ENCODE measurements around the gene IGF2BP3. TPM values are rescaled to one million over a fixed set of nuclear protein-coding genes. Genes with fewer than 3 reads are reported as not detected.

Gene IGF2BP3
- total RNA-seq, 1 donor, result 2.5 TPM

GRCh38 chr7:23449941-23450340 lies 20.4 kb downstream of the IGF2BP3 start:
- H3K27ac ChIP-seq (ENCODE audit: low read depth, low read length), result no peak overlapping the region
- H2AFZ ChIP-seq (ENCODE audit: low read length), result no peak overlapping the region
- H3K4me1 ChIP-seq (ENCODE audit: insufficient read depth, low read length), result no peaks in the 10 kb centered on the region
- H3K9me3 ChIP-seq (ENCODE audit: low read depth, low read length), result no peaks in the 10 kb centered on the region
- no peak overlapping the region for H3K4me2 ChIP-seq (ENCODE audit: insufficient read depth, low read length)
- no peaks in the 10 kb centered on the region for H4K20me1 ChIP-seq (ENCODE audit: insufficient read depth, low read length)
- H3K79me2 ChIP-seq (ENCODE audit: insufficient read depth, low read length), result peaks cover 36% of the 10 kb centered on the region
- no peak for TF ChIP-seq CTCF (IDR thresholded peaks at IDR 0.05; ENCODE audit: extremely low read depth, low read depth, low read length)
- peaks cover 4% of the 10 kb centered on the region for H3K27me3 ChIP-seq (ENCODE audit: insufficient read depth, low read length)
- no peak overlapping the region for H3K4me3 ChIP-seq (ENCODE audit: insufficient read depth, low read length)
- DNase-seq (ENCODE audit: insufficient read length, low spot score, missing footprints), result peak; percentile 6
- no peaks in the 10 kb centered on the region for H3K36me3 ChIP-seq (ENCODE audit: insufficient read depth, low read length)

GRCh38 chr7:23445326-23445725 lies 25.0 kb downstream of the IGF2BP3 start:
- Histone ChIP-seq H3K36me3 (ENCODE audit: insufficient read depth, low read length) (no peaks in the 10 kb centered on the region), H4K20me1 (ENCODE audit: insufficient read depth, low read length) (no peaks in the 10 kb centered on the region), H3K27ac (ENCODE audit: low read depth, low read length) (no peak overlapping the region), H3K9me3 (ENCODE audit: low read depth, low read length) (no peaks in the 10 kb centered on the region), H3K4me2 (ENCODE audit: insufficient read depth, low read length) (no peak overlapping the region), H3K4me3 (ENCODE audit: insufficient read depth, low read length) (no peak overlapping the region), H3K4me1 (ENCODE audit: insufficient read depth, low read length) (no peaks in the 10 kb centered on the region), H3K79me2 (ENCODE audit: insufficient read depth, low read length) (peaks cover 18% of the 10 kb centered on the region), H3K27me3 (ENCODE audit: insufficient read depth, low read length) (no peaks in the 10 kb centered on the region), H2AFZ (ENCODE audit: low read length) (no peak overlapping the region)
- DNase-seq (ENCODE audit: insufficient read length, low spot score, missing footprints), result no peak
- no peak for TF ChIP-seq CTCF (IDR thresholded peaks at IDR 0.05; ENCODE audit: extremely low read depth, low read depth, low read length)

DNA sequence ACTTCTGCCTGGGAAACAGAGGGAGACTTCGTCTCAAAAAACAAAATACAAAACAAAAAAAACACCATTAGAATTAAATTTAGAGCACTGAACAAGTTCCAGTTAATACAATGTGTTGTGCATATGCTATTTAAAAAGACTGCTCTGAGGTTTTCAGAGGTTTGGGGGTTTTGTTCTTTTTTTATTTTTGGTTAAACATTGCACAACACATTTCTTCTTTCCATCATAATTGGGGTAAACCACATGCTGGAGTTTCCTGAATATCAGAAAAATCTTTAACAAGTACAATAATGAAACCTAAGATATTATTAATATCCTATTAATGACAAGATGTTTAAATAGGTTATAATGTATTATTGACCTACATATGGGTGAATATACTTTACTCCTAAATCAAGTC lies 26.3 kb downstream of the IGF2BP3 start:
- H3K79me2 ChIP-seq (ENCODE audit: insufficient read depth, low read length), result peaks cover 17% of the 10 kb centered on the region
- no peaks in the 10 kb centered on the region for H3K9me3 ChIP-seq (ENCODE audit: low read depth, low read length)
- H3K4me2 ChIP-seq (ENCODE audit: insufficient read depth, low read length), result no peak overlapping the region
- H3K27me3 ChIP-seq (ENCODE audit: insufficient read depth, low read length), result no peaks in the 10 kb centered on the region
- H3K4me3 ChIP-seq (ENCODE audit: insufficient read depth, low read length), result no peak overlapping the region
- no peak overlapping the region for H2AFZ ChIP-seq (ENCODE audit: low read length)
- no peaks in the 10 kb centered on the region for H3K4me1 ChIP-seq (ENCODE audit: insufficient read depth, low read length)
- no peak overlapping the region for H3K27ac ChIP-seq (ENCODE audit: low read depth, low read length)
- no peaks in the 10 kb centered on the region for H3K36me3 ChIP-seq (ENCODE audit: insufficient read depth, low read length)
- DNase-seq (ENCODE audit: insufficient read length, low spot score, missing footprints), result peak; percentile 27
- no peaks in the 10 kb centered on the region for H4K20me1 ChIP-seq (ENCODE audit: insufficient read depth, low read length)
- TF ChIP-seq CTCF (IDR thresholded peaks at IDR 0.05; ENCODE audit: extremely low read depth, low read depth, low read length), result no peak

DNA sequence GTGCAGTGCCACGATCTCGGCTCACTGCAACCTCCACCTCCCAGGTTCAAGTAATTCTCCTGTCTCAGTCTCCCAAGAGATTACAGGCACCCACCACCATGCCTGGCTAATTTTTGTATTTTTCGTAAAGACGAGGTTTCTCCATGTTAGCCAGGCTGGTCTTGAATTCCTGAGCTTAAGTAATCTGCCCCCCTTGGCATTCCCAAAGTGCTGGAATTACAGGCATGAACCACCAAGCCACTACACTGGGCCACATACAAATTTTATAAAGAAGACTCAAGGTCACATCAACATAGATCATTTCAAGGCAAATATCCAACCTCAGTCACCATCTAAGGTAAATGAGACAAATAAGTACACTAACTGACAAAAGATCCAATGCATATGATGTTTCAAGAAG lies 32.1 kb downstream of the IGF2BP3 start:
- no peak overlapping the region for H3K27ac ChIP-seq (ENCODE audit: low read depth, low read length)
- H2AFZ ChIP-seq (ENCODE audit: low read length), result no peak overlapping the region
- no peaks in the 10 kb centered on the region for H3K27me3 ChIP-seq (ENCODE audit: insufficient read depth, low read length)
- H3K36me3 ChIP-seq (ENCODE audit: insufficient read depth, low read length), result no peaks in the 10 kb centered on the region
- DNase-seq (ENCODE audit: insufficient read length, low spot score, missing footprints), result no peak
- no peak for TF ChIP-seq CTCF (IDR thresholded peaks at IDR 0.05; ENCODE audit: extremely low read depth, low read depth, low read length)
- peaks cover 26% of the 10 kb centered on the region for H3K79me2 ChIP-seq (ENCODE audit: insufficient read depth, low read length)
- no peaks in the 10 kb centered on the region for H3K4me1 ChIP-seq (ENCODE audit: insufficient read depth, low read length)
- H3K4me3 ChIP-seq (ENCODE audit: insufficient read depth, low read length), result no peak overlapping the region
- H4K20me1 ChIP-seq (ENCODE audit: insufficient read depth, low read length), result no peaks in the 10 kb centered on the region
- no peaks in the 10 kb centered on the region for H3K9me3 ChIP-seq (ENCODE audit: low read depth, low read length)
- H3K4me2 ChIP-seq (ENCODE audit: insufficient read depth, low read length), result no peak overlapping the region
